HG03520 (cell line): ENCODE data around the gene CLCN6.

Experiments
- ATAC-seq: cut with Tn5 transposase; IDR thresholded peaks from one replicate; pipeline ENCODE4 v1.9.1; 2021; ENCODE audit warnings: mild to moderate bottlenecking, moderate library complexity; ENCODE audit not compliant: unreplicated experiment

Gene CLCN6

GRCh38 chr1:11847667-11848372, 41.8 kb downstream of the CLCN6 start, which contains the start of gene NPPA:
TSS of gene NPPA (minus strand) at chr1:11847783. CDS start at chr1:11847684, 99 bp downstream.
- no peak for ATAC-seq

DNA sequence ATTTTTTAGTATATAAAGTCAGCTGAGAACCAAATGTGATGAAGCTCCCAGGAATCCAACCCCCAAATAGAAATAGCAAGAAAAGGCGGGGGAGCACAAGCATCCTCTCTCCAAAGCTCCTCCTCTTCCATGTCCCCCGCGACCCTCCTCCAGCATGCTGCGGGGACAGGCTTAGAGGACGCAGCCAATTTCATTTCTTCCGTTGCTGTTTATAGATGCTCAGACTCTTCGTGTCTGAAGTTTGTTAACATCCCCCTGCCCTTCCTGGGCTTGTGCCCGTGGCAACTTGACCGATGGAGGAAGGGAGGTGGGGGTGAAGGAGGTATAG, 42.3 kb downstream of the CLCN6 start:
- ATAC-seq: no peak

- ATAC-seq: no peak
Observed at GRCh38 chr1:11850156-11850555, 44.2 kb downstream of the CLCN6 start.

DNA sequence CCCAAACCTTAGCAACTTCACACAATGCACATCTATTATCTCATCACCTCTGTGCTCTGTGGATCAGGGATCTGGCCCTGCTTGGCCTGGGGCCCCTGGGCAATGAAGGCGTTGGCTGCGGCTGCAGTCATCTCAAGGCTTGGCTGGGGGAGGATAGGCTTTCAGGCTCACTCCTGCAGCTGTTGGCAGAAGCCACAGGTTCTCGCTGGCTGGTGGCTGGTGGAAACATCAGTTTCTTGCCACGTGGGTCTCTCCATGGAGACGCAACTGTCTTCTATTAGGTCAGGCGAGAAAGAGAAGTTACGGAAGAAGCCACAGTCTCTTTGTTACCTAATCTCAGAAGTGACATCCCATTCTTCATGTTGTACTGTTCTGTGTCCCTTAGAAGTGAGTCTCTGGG, 45.2 kb downstream of the CLCN6 start:
- no peak for ATAC-seq

DNA sequence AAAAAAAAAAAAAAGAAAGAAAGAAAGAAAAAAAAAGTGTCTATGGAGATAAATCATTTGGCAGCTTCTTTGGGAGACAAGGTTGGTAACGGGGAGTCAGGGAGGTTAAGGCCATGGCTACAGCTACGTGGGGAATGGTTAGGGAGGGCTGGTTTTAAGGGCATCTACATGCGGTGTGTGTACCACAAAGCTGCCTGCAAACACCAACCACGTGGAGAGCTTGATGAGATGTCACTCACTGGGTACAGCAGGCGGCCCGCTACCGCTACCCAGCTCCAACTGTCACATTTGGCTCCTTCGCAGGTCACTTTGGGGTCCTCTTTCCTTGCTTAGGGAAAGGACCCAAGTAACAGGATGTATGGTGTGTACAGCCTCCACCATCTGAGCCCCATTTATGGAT, 48.5 kb downstream of the CLCN6 start:
- no peak for ATAC-seq

DNA sequence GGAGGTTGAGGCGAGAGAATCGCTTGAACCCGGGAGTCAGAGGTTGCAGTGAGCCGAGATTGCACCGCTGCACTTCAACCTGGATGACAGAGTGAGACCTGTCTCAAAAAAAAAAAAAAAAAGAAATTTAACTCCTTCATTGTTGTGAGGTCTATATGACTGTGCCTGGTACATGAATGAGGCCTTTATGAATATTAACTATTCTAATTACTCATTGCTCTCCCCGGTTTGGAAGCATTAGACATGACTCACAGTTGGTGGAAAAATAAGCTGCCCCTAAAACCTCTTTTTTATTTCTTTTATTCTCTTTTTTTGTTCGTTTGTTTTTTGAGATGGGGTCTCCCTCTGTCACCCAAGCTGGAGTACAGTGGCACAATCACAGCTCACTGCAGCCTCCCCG, 49.4 kb downstream of the CLCN6 start:
- ATAC-seq: no peak

DNA sequence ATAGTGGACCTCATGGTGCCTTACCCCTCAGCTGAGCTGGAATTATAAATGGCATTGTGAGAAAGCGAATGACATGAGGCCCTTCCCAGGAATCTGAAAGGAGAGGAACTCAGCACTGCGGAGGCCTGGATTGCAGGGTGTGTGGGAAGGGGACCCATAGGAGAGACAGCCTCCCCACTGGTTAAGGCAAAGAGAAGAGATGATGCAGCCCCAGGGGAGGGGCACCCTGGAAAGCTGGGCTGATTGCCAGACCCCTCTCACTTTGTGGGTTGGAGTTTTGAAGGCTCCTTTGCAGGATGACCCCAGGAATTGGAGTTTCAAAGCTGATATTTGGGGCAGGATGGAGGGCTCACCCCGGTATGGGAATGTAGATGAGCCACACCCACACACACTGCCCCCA, 50.7 kb downstream of the CLCN6 start:
- ATAC-seq: no peak

GRCh38 chr1:11857164-11857851, 51.3 kb downstream of the CLCN6 start:
- no peak for ATAC-seq

DNA sequence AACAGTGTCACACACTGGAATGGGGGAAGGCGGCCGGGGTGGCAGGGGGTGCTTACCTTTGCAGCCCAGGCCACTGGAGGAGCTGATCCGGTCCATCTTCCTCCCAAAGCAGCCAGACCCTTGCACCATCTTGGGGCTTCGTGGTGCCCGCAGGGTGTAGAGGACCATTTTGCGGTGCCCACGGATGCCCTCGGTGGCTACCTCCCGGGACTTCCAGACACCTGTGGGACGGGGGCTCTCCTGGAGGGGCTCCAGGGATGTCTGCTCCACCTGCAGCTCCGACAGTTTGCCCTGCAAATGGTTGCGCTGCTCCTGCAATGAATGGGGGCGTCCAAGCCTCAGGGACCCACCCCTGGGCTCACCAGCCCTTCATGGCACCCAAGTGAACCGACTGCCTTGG, 52.2 kb downstream of the CLCN6 start:
- no peak for ATAC-seq

- no peak for ATAC-seq
Observed at GRCh38 chr1:11858613-11858967, 52.6 kb downstream of the CLCN6 start, which contains the start of gene NPPB. TSS of gene NPPB (minus strand) at chr1:11858945. CDS start at chr1:11858833, 112 bp downstream.

DNA sequence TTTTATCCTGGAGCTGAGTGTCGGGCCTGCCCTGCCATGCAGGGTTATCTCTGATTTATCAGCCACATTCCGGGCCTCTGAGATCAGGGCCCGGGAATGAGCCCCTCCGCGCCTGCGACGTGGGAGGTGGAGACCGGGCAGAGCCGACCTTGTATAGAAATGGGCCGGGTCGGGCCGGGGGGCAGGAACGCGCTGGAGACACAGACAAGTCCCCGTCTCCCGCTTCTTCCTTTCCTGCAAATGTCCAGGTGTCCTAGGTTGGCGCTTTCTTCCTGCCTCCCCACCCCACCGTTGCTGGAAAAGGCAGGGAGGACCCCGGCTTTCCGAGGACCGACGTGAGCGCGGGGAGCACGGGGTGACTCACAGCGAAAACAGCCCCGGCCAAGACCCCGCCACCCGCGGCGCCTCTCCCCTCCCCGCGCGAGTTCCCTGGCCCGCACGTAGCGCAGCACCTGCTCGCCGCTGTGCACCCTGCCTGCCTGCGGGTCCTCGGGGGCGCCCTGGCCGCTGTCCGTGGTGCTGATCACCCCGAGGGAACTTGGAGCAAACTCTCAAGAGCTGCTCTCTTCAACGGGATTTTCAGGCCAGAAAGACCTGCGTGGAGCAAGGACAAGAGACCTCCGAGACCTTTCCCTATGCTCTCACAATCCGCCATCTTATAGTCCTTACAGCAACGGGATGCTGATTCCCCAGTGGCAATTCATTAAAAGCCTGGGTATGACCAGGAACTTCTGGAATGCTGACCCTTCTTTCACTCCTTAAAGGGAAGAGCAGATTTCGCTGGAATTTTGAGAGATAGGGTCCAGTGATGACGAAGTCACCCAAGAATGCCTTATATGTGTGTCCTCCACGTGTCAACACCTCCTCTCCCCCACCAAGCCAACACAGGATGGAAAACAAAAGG, 53.2 kb downstream of the CLCN6 start:
- ATAC-seq: no peak

GRCh38 chr1:11860083-11860482, 54.1 kb downstream of the CLCN6 start:
- ATAC-seq: no peak

DNA sequence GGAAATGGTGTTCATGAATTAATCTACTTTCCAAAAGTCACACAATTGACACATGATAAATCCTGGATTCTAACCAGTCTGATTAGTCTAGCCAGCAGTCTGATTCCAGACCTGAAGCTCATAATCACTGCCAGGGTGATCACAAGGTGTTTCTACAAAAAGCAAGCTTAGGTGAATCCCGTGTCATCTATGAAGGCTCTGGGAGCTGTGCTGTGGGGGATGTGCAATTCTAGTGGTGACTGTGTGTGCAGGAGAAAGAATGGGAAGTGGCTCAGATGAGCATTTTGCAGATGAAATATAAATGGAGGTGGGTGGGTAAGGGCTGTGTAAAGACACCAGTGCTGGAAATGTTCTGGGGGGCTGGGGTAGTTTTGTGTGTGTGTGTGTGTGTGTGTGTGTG, 54.6 kb downstream of the CLCN6 start:
- no peak for ATAC-seq

DNA sequence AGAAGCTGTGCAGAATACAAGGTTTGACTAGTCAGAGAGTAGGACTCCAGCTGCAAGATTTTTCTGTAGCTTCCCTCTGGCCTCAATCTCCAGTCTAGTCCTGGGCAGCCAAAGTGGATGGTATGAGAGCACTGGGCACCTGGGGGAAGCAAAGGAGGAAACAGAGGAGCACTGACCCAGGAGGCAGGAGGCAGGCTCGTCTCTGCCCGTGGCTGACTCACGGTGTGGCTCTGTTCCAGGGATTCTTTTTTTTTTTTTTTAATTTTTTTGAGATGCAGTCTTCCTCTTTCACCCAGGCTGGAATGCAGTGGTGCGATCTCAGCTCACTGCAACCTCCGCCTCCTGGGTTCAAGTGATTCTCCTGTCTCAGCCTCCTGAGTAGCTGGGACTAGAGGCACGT, 56.9 kb downstream of the CLCN6 start:
- ATAC-seq: no peak

DNA sequence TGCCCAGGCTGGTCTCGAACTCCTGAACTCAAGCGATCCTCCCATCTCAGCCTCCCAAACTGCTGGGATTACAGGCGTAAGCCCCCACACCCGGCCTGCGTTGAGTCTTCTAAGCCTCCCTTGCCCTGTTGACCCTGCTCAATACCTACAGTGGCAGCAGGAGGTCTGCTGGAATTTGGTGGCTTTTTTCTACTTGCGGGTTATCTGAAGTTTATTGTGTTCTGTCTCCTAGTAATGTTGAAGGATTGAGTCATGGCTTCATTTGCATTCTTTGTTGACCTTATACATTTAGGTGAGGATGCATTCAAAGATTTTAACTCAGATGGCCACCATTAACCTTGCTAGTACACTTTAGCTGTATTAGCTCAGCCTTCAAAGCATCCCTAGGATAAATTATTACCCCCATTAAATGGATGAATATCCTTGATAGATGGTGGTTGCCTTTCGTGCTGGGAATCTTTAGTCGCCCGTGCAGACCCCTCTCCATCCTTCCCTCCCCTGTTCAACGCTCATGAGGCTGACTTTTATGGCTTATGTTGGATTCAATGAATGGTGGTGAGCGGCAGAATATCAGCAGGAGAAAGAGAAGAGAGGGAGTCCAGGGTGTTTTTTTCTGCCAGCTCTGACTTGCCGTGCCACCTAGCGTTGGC, 62.5 kb downstream of the CLCN6 start:
- ATAC-seq: no peak

DNA sequence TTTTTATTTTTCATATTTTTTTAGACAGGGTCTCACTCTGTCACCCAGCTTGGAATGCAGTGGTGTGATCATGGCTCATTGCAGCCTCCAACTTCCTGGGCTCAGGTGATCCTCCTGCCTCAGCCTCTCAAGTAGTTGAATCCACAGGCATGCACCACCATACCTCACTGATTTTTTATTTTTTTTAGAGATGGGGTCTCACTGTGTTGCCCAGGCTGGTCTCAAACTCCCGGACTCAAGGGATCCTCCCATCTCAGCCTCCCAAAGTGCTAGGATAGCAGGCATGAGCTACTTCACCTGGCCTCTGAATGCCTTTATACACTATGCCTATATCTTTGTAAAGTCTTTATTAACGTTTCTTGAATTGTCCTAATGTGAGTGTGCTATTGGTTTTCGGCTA, 63.1 kb downstream of the CLCN6 start:
- ATAC-seq: no peak

GRCh38 chr1:11869650-11870207, 63.7 kb downstream of the CLCN6 start:
- ATAC-seq: no peak

DNA sequence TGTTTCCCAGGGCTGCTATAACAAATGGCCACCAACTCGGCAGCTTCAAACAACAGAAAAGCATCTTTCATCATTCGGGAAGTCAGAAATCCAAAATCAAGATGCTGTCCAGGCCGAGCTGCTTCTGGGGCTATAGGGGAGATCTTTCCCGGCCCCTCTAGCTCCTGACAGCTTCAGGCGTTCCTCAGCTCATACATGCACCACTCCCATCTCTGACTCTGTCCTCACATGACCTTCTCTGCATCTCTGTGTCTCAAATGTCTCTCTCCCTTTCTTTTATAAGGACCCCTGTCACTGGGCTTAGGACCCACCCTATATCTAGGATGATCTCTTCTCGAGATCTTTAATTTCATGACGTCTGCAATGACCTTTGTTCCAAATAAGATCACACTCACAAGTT, 66.6 kb downstream of the CLCN6 start:
- no peak for ATAC-seq

GRCh38 chr1:11873395-11874257, 67.6 kb downstream of the CLCN6 start:
- ATAC-seq: no peak

DNA sequence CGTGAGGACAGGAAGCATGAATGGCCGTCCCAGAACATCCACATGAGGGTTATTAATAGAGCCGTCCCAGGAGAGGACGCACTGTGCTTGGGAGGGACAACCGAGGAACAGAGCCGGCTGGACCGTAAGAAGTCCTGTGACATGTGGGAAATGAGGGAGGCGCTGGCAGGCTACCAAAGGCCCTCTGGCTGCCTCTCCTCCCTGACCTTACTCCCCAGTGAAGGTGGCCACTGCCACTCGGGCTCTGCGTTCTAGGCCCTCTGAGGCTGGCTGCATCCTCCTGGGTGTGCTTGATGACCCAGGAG, 68.2 kb downstream of the CLCN6 start:
- no peak for ATAC-seq
